Naive B cell (primary cell): ENCODE results near the gene PHF2. TPM values are rescaled to one million over a fixed set of nuclear protein-coding genes. Genes with fewer than 3 reads are reported as not detected.
A peak's percentile ranks its signal among the peaks of the same experiment; 100 is the strongest.

Experiments used
- ATAC-seq, 2 donors: fragments of 150-1000 bp; cut with Tn5 transposase; 2 replicates each; pipeline ENCODE4 v1.10.0; 2021; ENCODE audit warnings: low read depth in 2 of 2, mild to moderate bottlenecking in 2 of 2, moderate library complexity in 2 of 2
- DNase-seq: peaks from one replicate; pipeline ENCODE4 v3.0.0; 2022
- H3K27ac Mint-ChIP-seq, 6 donors: one replicate each; pipeline ENCODE4 v1.8.0; 2020 to 2022; ENCODE audit warnings: mild to moderate bottlenecking in 6 of 6, mixed read lengths in 6 of 6, moderate library complexity in 5 of 6, inconsistent platforms in 2 of 6
- H3K27me3 Mint-ChIP-seq, 3 donors: one replicate each; pipeline ENCODE4 v1.8.0; 2021 to 2022; ENCODE audit warnings: mixed read lengths in 3 of 3, mild to moderate bottlenecking in 1 of 3
- H3K36me3 Mint-ChIP-seq, 2 donors: one replicate each; pipeline ENCODE4 v1.8.0; 2020 to 2022; ENCODE audit warnings: mixed read lengths in 2 of 2, inconsistent platforms in 1 of 2, mild to moderate bottlenecking in 1 of 2
- H3K4me1 Mint-ChIP-seq, 3 donors: one replicate each; pipeline ENCODE4 v1.8.0; 2020 to 2022; ENCODE audit warnings: mixed read lengths in 3 of 3, inconsistent platforms in 1 of 3, mild to moderate bottlenecking in 1 of 3, moderate library complexity in 1 of 3
- H3K4me3 Mint-ChIP-seq, 8 donors: one replicate each; pipeline ENCODE4 v1.8.0; 2020 to 2022; ENCODE audit warnings: mild to moderate bottlenecking in 8 of 8, mixed read lengths in 8 of 8, moderate library complexity in 8 of 8, inconsistent platforms in 2 of 8
- H3K9me3 Mint-ChIP-seq, 7 donors: one replicate each; pipeline ENCODE4 v1.8.0; 2020 to 2022; ENCODE audit warnings: mixed read lengths in 7 of 7, mild to moderate bottlenecking in 5 of 7, inconsistent platforms in 2 of 7, moderate library complexity in 1 of 7
- polyA plus RNA-seq, 6 donors: library from polyadenylated mRNA; unstranded; fragments of 300-500 nt; fragmentation: Illumina TruSeq; gene quantifications; one replicate each; pipeline ENCODE4 v1.2.3, GENCODE V29; 2021; ENCODE audit warnings: low read depth in 6 of 6

PHF2 gene
- polyA plus RNA-seq, 6 donors from 2014 or later, result 0.04 to 1.7 (median 1.1) TPM

DNA sequence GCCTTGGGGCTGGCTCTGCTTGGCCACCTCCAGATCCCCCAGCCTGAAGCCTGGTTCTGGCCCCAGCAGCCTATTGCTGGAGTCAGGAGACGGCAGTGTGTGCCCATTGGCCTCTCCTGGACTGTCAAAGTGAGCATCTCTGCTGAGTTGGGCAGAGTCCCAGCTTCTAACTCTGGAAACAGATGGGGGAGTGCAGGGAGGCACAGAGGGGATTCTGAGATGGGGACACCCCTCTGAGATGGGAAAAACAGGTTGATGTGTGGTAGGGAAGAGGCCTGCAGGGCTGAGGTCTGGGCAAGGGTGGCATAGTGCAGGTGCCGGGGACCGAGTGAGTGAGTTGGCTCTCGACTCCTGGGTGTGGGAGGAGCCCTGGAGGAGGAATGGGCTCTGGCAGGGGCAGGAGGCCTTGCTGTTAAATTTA is 27.5 kb downstream of the PHF2 start:
- H3K4me1 Mint-ChIP-seq, result peaks cover 39 to 57% (median 48%) of the 10 kb centered on the region in 3 donors
- no peak overlapping the region for H3K4me3 Mint-ChIP-seq
- peaks cover 6 to 24% (median 14%) of the 10 kb centered on the region in 7 donors for H3K9me3 Mint-ChIP-seq
- no peak for DNase-seq
- peak overlapping the region in 1 of 6 donors; percentile 40 for H3K27ac Mint-ChIP-seq
- no peaks in the 10 kb centered on the region for H3K27me3 Mint-ChIP-seq
- ATAC-seq, result no peak
- peaks cover 11 to 29% of the 10 kb centered on the region in 2 donors for H3K36me3 Mint-ChIP-seq

- ATAC-seq, result no peak
- Mint-ChIP-seq H3K36me3 (peaks cover 18 to 45% of the 10 kb centered on the region in 2 donors), H3K4me3 (no peak overlapping the region)
Observed at GRCh38 chr9:93606187-93606586, 29.8 kb downstream of the PHF2 start.

GRCh38 chr9:93610206-93610605 is 33.8 kb downstream of the PHF2 start:
- H3K27me3 Mint-ChIP-seq, result no peaks in the 10 kb centered on the region
- no peak for DNase-seq
- H3K36me3 Mint-ChIP-seq, result peaks cover 22 to 43% of the 10 kb centered on the region in 2 donors
- H3K9me3 Mint-ChIP-seq, result peaks cover 17 to 43% (median 25%) of the 10 kb centered on the region in 7 donors
- H3K4me1 Mint-ChIP-seq, result peaks cover 0 to 27% (median 23%) of the 10 kb centered on the region in 3 donors
- ATAC-seq, result no peak
- no peak overlapping the region for H3K27ac Mint-ChIP-seq
- no peak overlapping the region for H3K4me3 Mint-ChIP-seq

More at GRCh38 chr9:93606187-93606586, 29.8 kb downstream of the PHF2 start:
- H3K27me3 Mint-ChIP-seq, result no peaks in the 10 kb centered on the region
- H3K9me3 Mint-ChIP-seq, result peaks cover 17 to 43% (median 25%) of the 10 kb centered on the region in 7 donors
- H3K4me1 Mint-ChIP-seq, result peaks cover 16 to 35% (median 32%) of the 10 kb centered on the region in 3 donors
- DNase-seq, result no peak
- peak overlapping the region in 1 of 6 donors; percentile 21 for H3K27ac Mint-ChIP-seq

DNA sequence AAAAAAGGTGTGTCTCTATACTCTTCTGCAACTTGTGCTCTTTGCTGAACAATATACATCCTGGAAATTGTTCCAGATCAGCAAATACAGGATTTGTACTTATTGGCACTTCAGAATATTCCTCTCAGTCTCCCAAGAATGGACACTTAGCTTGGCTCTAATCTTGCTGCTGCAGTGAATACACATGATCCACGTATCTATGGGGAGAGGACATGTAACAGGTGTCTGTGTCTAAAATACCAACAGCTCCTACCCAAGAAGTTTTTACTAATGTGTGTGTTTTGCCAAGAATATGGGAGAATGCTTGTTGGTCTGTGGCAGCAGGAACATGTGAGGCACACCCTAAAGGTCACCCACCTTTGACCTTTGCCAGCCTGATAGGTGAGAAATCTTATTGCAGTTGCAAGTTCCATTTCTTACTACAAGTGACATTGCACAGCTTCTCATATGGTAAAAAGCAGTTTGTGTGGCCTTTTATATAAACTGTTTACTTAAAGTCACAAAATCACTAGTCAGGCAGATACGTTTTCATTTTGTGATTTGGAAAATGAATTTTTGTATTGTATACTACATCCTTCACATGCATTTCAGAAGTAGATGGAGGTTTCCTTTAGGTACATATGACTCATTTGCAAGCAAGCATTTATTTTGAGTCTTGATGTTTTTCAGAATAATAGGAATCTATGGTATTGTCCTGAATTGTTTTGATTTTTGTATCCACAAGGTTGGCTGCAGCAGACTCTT is 35.8 kb downstream of the PHF2 start:
- H3K36me3 Mint-ChIP-seq, result peaks cover 12 to 29% of the 10 kb centered on the region in 2 donors
- no peaks in the 10 kb centered on the region for H3K27me3 Mint-ChIP-seq
- no peak for ATAC-seq
- peak overlapping the region in 2 of 8 donors; percentile 19 to 34 for H3K4me3 Mint-ChIP-seq
- peaks cover 0 to 17% (median 15%) of the 10 kb centered on the region in 3 donors for H3K4me1 Mint-ChIP-seq
- no peak for DNase-seq
- H3K27ac Mint-ChIP-seq, result peak overlapping the region in 2 of 6 donors; percentile 17 to 49
- H3K9me3 Mint-ChIP-seq, result peaks cover 12 to 29% (median 24%) of the 10 kb centered on the region in 7 donors

DNA sequence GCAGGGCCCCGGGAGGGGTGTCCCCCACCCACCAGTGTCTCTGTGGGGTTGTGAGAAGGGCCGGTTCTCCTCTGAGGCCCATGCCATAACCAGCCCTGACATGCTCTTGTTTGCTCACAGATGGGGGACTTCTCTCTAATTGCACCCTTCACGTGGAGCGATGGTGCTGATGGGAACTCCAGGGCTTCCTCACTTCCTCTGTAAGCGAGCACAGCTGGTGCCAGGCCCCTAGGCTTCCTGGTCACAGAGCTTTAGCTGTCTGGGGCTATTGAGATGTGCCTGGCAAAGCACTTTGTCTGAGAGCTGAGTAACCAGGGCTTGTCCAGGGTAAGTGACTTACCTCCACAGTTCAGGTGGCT is 36.4 kb downstream of the PHF2 start:
- H3K36me3 Mint-ChIP-seq, result peaks cover 12 to 25% of the 10 kb centered on the region in 2 donors
- H3K9me3 Mint-ChIP-seq, result peaks cover 10 to 27% (median 23%) of the 10 kb centered on the region in 7 donors
- peaks cover 4 to 13% (median 12%) of the 10 kb centered on the region in 3 donors for H3K4me1 Mint-ChIP-seq
- peak overlapping the region in 3 of 8 donors; percentile 19 to 34 (median 27) for H3K4me3 Mint-ChIP-seq
- ATAC-seq (peak; percentile 35 to 52), DNase-seq (no peak)
- H3K27me3 Mint-ChIP-seq, result no peaks in the 10 kb centered on the region
- peak overlapping the region in 4 of 6 donors; percentile 17 to 49 (median 40) for H3K27ac Mint-ChIP-seq

DNA sequence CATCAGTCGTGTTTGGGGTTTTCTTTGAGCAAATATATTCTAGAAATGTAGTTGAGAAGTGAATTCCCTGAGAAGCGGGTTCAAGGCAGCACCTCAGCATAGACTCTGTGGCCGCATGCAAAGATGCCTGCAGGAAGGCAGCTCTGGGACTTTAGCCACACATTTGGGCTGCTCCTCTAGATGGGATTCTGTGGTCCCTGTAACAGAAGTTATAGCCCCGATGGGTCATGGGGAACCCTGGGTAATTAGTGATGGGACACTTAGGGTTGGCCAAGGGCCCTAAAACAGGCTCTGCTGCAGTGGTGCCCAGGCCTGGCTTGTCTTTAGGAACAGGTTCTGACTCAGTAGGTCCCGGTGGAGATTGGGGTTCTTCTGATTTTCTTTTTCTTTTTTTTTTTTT is 36.8 kb downstream of the PHF2 start:
- peak overlapping the region in 1 of 6 donors; percentile 44 for H3K27ac Mint-ChIP-seq
- ATAC-seq, result no peak

DNA sequence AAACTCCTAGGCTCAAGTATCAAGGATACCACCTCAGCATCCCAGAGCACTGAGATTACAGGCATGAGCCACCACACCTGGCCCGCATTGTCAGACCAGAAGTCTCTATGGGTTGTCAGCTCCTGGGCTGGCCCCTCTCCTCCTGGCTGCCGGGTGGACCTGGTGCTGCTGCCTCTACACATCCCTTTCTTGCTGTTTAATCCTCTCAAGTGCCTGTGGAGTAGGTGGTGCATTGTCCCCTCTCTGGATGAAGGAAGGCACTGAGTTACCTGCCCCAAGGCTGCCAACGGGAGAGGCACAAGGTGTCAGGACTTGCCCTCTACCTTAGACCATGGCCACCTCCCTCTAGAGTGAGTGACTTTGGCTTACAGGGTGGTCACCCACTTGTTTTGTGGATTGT is 37.4 kb downstream of the PHF2 start:
- Mint-ChIP-seq H3K4me3 (no peak overlapping the region), H3K27ac (peak overlapping the region in 1 of 6 donors; percentile 56), H3K4me1 (peaks cover 7 to 15% (median 11%) of the 10 kb centered on the region in 3 donors), H3K36me3 (peaks cover 12 to 18% of the 10 kb centered on the region in 2 donors), H3K9me3 (peaks cover 6 to 20% (median 17%) of the 10 kb centered on the region in 7 donors), H3K27me3 (no peaks in the 10 kb centered on the region)
- ATAC-seq (no peak), DNase-seq (no peak)

More for the DNA sequence above, 36.8 kb downstream of the PHF2 start:
- peak overlapping the region in 3 of 8 donors; percentile 19 to 34 (median 20) for H3K4me3 Mint-ChIP-seq
- H3K4me1 Mint-ChIP-seq, result peaks cover 6 to 11% (median 11%) of the 10 kb centered on the region in 3 donors
- DNase-seq, result no peak
- peaks cover 8 to 25% (median 21%) of the 10 kb centered on the region in 7 donors for H3K9me3 Mint-ChIP-seq
- no peaks in the 10 kb centered on the region for H3K27me3 Mint-ChIP-seq
- peaks cover 12 to 21% of the 10 kb centered on the region in 2 donors for H3K36me3 Mint-ChIP-seq

GRCh38 chr9:93614830-93615468 is 38.6 kb downstream of the PHF2 start:
- Mint-ChIP-seq H3K9me3 (peaks cover 3 to 9% (median 7%) of the 10 kb centered on the region in 7 donors), H3K36me3 (peaks cover 6 to 10% of the 10 kb centered on the region in 2 donors), H3K4me1 (peaks cover 7 to 15% (median 7%) of the 10 kb centered on the region in 3 donors), H3K27me3 (no peaks in the 10 kb centered on the region), H3K4me3 (no peak overlapping the region), H3K27ac (no peak overlapping the region)
- ATAC-seq (no peak), DNase-seq (no peak)

DNA sequence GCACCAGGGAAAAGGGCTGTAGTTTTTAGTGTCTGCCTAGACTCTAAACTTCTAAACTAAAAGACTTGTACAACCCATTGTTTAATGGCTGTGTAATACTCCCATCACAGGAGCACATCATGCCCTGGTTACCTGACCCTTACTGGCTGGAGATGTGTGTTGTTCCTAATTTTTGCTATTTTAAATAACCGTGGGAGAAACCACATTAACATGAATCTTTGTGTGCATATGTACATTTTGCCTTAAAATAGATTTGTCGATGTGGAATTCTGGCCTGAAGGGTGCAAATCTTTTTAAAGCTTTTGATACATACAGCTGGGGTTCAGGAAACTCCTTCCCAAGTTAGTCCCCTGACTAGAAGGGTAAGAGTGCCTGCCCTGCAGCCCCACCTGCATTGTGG is 39.7 kb downstream of the PHF2 start:
- ATAC-seq (no peak), DNase-seq (no peak)
- Mint-ChIP-seq H3K4me3 (no peak overlapping the region), H3K9me3 (peaks cover 0 to 2% (median 0%) of the 10 kb centered on the region in 7 donors), H3K27ac (peak overlapping the region in 1 of 6 donors; percentile 11), H3K36me3 (peaks cover 0 to 5% of the 10 kb centered on the region in 2 donors), H3K4me1 (peaks cover 7 to 15% (median 7%) of the 10 kb centered on the region in 3 donors), H3K27me3 (no peaks in the 10 kb centered on the region)

DNA sequence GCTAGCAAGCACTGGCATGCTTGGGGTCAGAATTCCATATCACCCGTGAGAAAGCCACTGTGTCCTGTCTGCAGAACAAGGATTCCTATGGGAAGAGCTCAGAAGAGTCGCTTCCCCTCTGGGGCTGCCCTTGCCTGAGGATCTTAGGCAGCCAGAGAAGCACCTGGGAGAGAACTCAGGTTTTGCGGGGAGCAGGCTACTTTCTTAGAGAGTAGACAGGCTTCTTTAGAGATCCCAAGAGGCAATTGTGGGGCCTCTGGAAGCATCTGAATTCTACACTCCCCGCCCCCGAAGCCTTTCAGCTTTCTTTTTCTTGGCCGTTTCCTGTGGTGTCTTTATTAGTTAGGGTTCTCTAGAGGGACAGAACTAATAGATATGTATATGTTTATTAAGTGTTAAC is 40.9 kb downstream of the PHF2 start:
- ATAC-seq, result no peak
- H3K27me3 Mint-ChIP-seq, result no peaks in the 10 kb centered on the region
- peaks cover 7 to 10% (median 10%) of the 10 kb centered on the region in 3 donors for H3K4me1 Mint-ChIP-seq
- no peak overlapping the region for H3K27ac Mint-ChIP-seq
- DNase-seq, result no peak
- no peak overlapping the region for H3K4me3 Mint-ChIP-seq
- H3K36me3 Mint-ChIP-seq, result no peaks in the 10 kb centered on the region
- no peaks in the 10 kb centered on the region for H3K9me3 Mint-ChIP-seq

- H3K27me3 Mint-ChIP-seq, result no peaks in the 10 kb centered on the region
- H3K4me1 Mint-ChIP-seq, result peaks cover 4 to 14% (median 14%) of the 10 kb centered on the region in 3 donors
- peak overlapping the region in 1 of 6 donors; percentile 43 for H3K27ac Mint-ChIP-seq
- DNase-seq (no peak), ATAC-seq (no peak)
- H3K36me3 Mint-ChIP-seq, result no peaks in the 10 kb centered on the region
- H3K4me3 Mint-ChIP-seq, result no peak overlapping the region
- H3K9me3 Mint-ChIP-seq, result no peaks in the 10 kb centered on the region
Observed at GRCh38 chr9:93619272-93619775, 42.9 kb downstream of the PHF2 start.

GRCh38 chr9:93620041-93620506 is 43.7 kb downstream of the PHF2 start:
- H3K27ac Mint-ChIP-seq, result no peak overlapping the region
- no peaks in the 10 kb centered on the region for H3K27me3 Mint-ChIP-seq
- H3K36me3 Mint-ChIP-seq, result no peaks in the 10 kb centered on the region
- DNase-seq, result no peak
- peaks cover 4 to 14% (median 14%) of the 10 kb centered on the region in 3 donors for H3K4me1 Mint-ChIP-seq
- no peak overlapping the region for H3K4me3 Mint-ChIP-seq
- no peak for ATAC-seq
- H3K9me3 Mint-ChIP-seq, result no peaks in the 10 kb centered on the region
